ENCODE measurements around the gene B3GNT8. TPM values are rescaled to one million over a fixed set of nuclear protein-coding genes. Genes with fewer than 3 reads are reported as not detected.

B3GNT8 gene
- total and polyA plus RNA-seq, 2 of the 8 experiments (the other 6 are each of a cell fraction or from before 2014, with no cell fraction given) = 0.67 to 0.86 TPM

- Histone ChIP-seq H3K9me3 (ENCODE audit: insufficient read depth in 2 of 2, low read depth in 1 of 2, low read length in 1 of 2) (peaks cover 17 to 23% of the 10 kb centered on the region in 2 experiments), H3K56ac (replicated peaks; ENCODE audit: insufficient read length, low read depth, low read length) (no peak overlapping the region), H3K27me3 (replicated peaks in 1 of 4; ENCODE audit: control insufficient read depth in 3 of 4, extremely low read depth in 1 of 4, insufficient read depth in 3 of 4, low read length in 3 of 4) (no peaks in the 10 kb centered on the region), H2AK5ac (ENCODE audit: low read depth, low read length) (no peak overlapping the region), H4K91ac (replicated peaks; ENCODE audit: insufficient read length, low read length) (no peak overlapping the region), H2AFZ (ENCODE audit: low read length) (no peak overlapping the region), H4K5ac (ENCODE audit: insufficient read length, low read depth, low read length) (no peak overlapping the region), H3K14ac (ENCODE audit: insufficient read length) (no peak overlapping the region), H3K9ac (replicated peaks in 1 of 4; ENCODE audit: extremely low read depth in 1 of 4, low read depth in 3 of 4, low read length in 3 of 4) (no peak overlapping the region), H3K18ac (ENCODE audit: extremely low read depth, low read length) (no peak overlapping the region), H3K79me2 (ENCODE audit: control insufficient read depth in 1 of 2, insufficient read depth in 2 of 2, low read length in 2 of 2) (no peaks in the 10 kb centered on the region), H3K36me3 (ENCODE audit: control insufficient read depth in 2 of 4, insufficient read depth in 4 of 4, low read length in 3 of 4) (no peaks in the 10 kb centered on the region), H2BK15ac (ENCODE audit: low read length) (no peak overlapping the region), H2BK5ac (ENCODE audit: low read depth, low read length) (no peak overlapping the region), H3K4me2 (ENCODE audit: insufficient read depth in 1 of 2, low read depth in 2 of 2, low read length in 2 of 2) (no peak overlapping the region), H3K23ac (ENCODE audit: insufficient read length) (no peak overlapping the region), H3K4me3 (ENCODE audit: extremely low read depth in 1 of 4, insufficient read depth in 2 of 4, low read depth in 3 of 4, low read length in 4 of 4) (no peak overlapping the region), H3K27ac (ENCODE audit: low read depth, low read length) (no peak overlapping the region), H4K20me1 (replicated peaks in 1 of 2; ENCODE audit: control insufficient read depth in 1 of 2, insufficient read depth in 2 of 2, low read length in 2 of 2) (no peaks in the 10 kb centered on the region), H2BK120ac (replicated peaks; ENCODE audit: low read depth, low read length) (no peak overlapping the region), H2BK20ac (ENCODE audit: low read length) (no peak overlapping the region), H3K23me2 (ENCODE audit: low read depth, low read length) (no peaks in the 10 kb centered on the region), H2BK12ac (ENCODE audit: low read depth, low read length) (no peak overlapping the region), H4K8ac (ENCODE audit: extremely low read depth, insufficient read depth, low read length) (no peak overlapping the region), H3K4ac (replicated peaks; ENCODE audit: insufficient read length, low read depth, low read length) (no peak overlapping the region), H3K4me1 (replicated peaks in 1 of 4; ENCODE audit: control insufficient read depth in 3 of 4, insufficient read depth in 4 of 4, low read length in 3 of 4) (no peaks in the 10 kb centered on the region), H3K79me1 (ENCODE audit: low read depth, low read length) (no peaks in the 10 kb centered on the region)
- no peak for DNase-seq (ENCODE audit: low read depth in 1 of 2, low spot score in 2 of 2)
- no CpG with 5 or more reads among the region's 1 CpG for WGBS, 2 experiments (ENCODE audit: extremely low coverage in 1 of 2, insufficient coverage in 1 of 2, insufficient read length in 1 of 2, insufficient replicate concordance in 2 of 2, low coverage in 1 of 2, low lambda C conversion rate in 2 of 2, missing lambda C conversion rate in 1 of 2)
- CTCF ChIA-PET (ENCODE audit: partially characterized antibody) = interaction anchor here (1.3 to 2.3 kb wide), 2 partner anchors 8 to 106 kb away, joined by 4 to 10 read pairs; no protein-coding TSS in a partner anchor
- no peak for FAIRE-seq
- POLR2A ChIA-PET (ENCODE audit: partially characterized antibody) = no interaction called here
- TF ChIP-seq NANOG (IDR thresholded peaks at IDR 0.05; ENCODE audit: insufficient read depth, low read depth, low read length, poor library complexity, severe bottlenecking) (no peak), SIN3A (conservative IDR thresholded peaks at IDR 0.05 in 1 of 2, IDR thresholded peaks at IDR 0.05 in 1 of 2; ENCODE audit: low read depth in 1 of 2, low read length in 2 of 2) (no peak), RXRA (IDR thresholded peaks at IDR 0.05; ENCODE audit: insufficient read depth, low read depth, low read length) (no peak), POLR2A (IDR thresholded peaks at IDR 0.05; ENCODE audit: control extremely low read depth in 1 of 2, low read depth in 2 of 2, low read length in 2 of 2) (no peak), SIRT6 (IDR thresholded peaks at IDR 0.05; ENCODE audit: low read length) (no peak), CBX5 (IDR thresholded peaks at IDR 0.05; ENCODE audit: low read depth, low read length) (no peak), CTCF (IDR thresholded peaks at IDR 0.05; ENCODE audit: control extremely low read depth in 1 of 3, insufficient read depth in 1 of 3, low read depth in 1 of 3, low read length in 3 of 3) (no peak), ATF2 (IDR thresholded peaks at IDR 0.05; ENCODE audit: low read length) (no peak), HDAC6 (IDR thresholded peaks at IDR 0.05; ENCODE audit: low read depth, low read length) (no peak), RBBP5 (IDR thresholded peaks at IDR 0.05; ENCODE audit: borderline replicate concordance, low read depth, low read length) (no peak)
These were observed 30.1 kb upstream of the B3GNT8 start for GRCh38 chr19:41457241-41457640.

Data from H1 (cell line).